Nephron progenitor cell (in vitro differentiated cells): ENCODE measurements around the gene HDDC2.

ENCODE experiments used
- DNase-seq: peaks from one replicate; pipeline ENCODE4 v3.0.0; 2021
- H3K27ac Mint-ChIP-seq: 2 replicates; pipeline ENCODE4 v1.8.0; 2021; ENCODE audit warnings: mild to moderate bottlenecking, moderate library complexity, mixed read lengths
- H3K27me3 Mint-ChIP-seq: 2 replicates; pipeline ENCODE4 v1.8.0; 2021; ENCODE audit warnings: mild to moderate bottlenecking, low read depth, mixed read lengths; ENCODE audit not compliant: poor library complexity
- H3K36me3 Mint-ChIP-seq: 2 replicates; pipeline ENCODE4 v1.8.0; 2021; ENCODE audit warnings: low read depth, mixed read lengths
- H3K4me1 Mint-ChIP-seq: 2 replicates; pipeline ENCODE4 v1.8.0; 2021; ENCODE audit warnings: mixed read lengths
- H3K4me3 Mint-ChIP-seq: 2 replicates; pipeline ENCODE4 v1.8.0; 2021; ENCODE audit warnings: mild to moderate bottlenecking, moderate library complexity, mixed read lengths
- H3K9me3 Mint-ChIP-seq: 2 replicates; pipeline ENCODE4 v1.8.0; 2021; ENCODE audit warnings: mild to moderate bottlenecking, moderate library complexity, mixed read lengths
- CTCF ChIP-seq: fragments of 200-600 bp; sonication (generic); IDR thresholded peaks from 2 replicates; pipeline ENCODE4 v1.5.0; 2021; ENCODE audit warnings: antibody characterized with exemption

HDDC2 gene

GRCh38 chr6:125255201-125255600, 46.6 kb downstream of the HDDC2 start:
- TF ChIP-seq CTCF = no peak
- Mint-ChIP-seq H3K4me3 (no peak overlapping the region), H3K27ac (no peak overlapping the region), H3K4me1 (peaks cover 11% of the 10 kb centered on the region), H3K27me3 (peaks cover 4% of the 10 kb centered on the region), H3K36me3 (no peaks in the 10 kb centered on the region), H3K9me3 (no peaks in the 10 kb centered on the region)
- no peak for DNase-seq

GRCh38 chr6:125254321-125254720, 47.4 kb downstream of the HDDC2 start:
- Mint-ChIP-seq H3K36me3 (no peaks in the 10 kb centered on the region), H3K4me3 (no peak overlapping the region), H3K27me3 (peaks cover 4% of the 10 kb centered on the region), H3K4me1 (peaks cover 11% of the 10 kb centered on the region), H3K27ac (no peak overlapping the region), H3K9me3 (no peaks in the 10 kb centered on the region)
- DNase-seq = no peak
- TF ChIP-seq CTCF = no peak

GRCh38 chr6:125253881-125254280, 47.9 kb downstream of the HDDC2 start:
- peaks cover 4% of the 10 kb centered on the region for H3K27me3 Mint-ChIP-seq
- no peak overlapping the region for H3K27ac Mint-ChIP-seq
- H3K4me3 Mint-ChIP-seq = no peak overlapping the region
- H3K4me1 Mint-ChIP-seq = peaks cover 11% of the 10 kb centered on the region
- H3K9me3 Mint-ChIP-seq = no peaks in the 10 kb centered on the region
- no peaks in the 10 kb centered on the region for H3K36me3 Mint-ChIP-seq
- TF ChIP-seq CTCF = no peak
- no peak for DNase-seq

- peaks cover 3% of the 10 kb centered on the region for H3K36me3 Mint-ChIP-seq
- H3K27me3 Mint-ChIP-seq = peaks cover 4% of the 10 kb centered on the region
Measured at GRCh38 chr6:125252891-125253290, 48.9 kb downstream of the HDDC2 start.

GRCh38 chr6:125251516-125252220, 50.1 kb downstream of the HDDC2 start:
- Mint-ChIP-seq H3K4me3 (no peak overlapping the region), H3K27me3 (peaks cover 4% of the 10 kb centered on the region), H3K9me3 (no peaks in the 10 kb centered on the region), H3K27ac (peak overlapping the region; percentile 0), H3K4me1 (peaks cover 11% of the 10 kb centered on the region), H3K36me3 (peaks cover 4% of the 10 kb centered on the region)
- DNase-seq = peak; percentile 27
- no peak for TF ChIP-seq CTCF

More at GRCh38 chr6:125252891-125253290, 48.9 kb downstream of the HDDC2 start:
- H3K9me3 Mint-ChIP-seq = no peaks in the 10 kb centered on the region
- TF ChIP-seq CTCF = no peak
- H3K27ac Mint-ChIP-seq = no peak overlapping the region
- H3K4me1 Mint-ChIP-seq = peaks cover 11% of the 10 kb centered on the region
- no peak overlapping the region for H3K4me3 Mint-ChIP-seq
- DNase-seq = no peak

GRCh38 chr6:125250511-125250910, 51.3 kb downstream of the HDDC2 start:
- Mint-ChIP-seq H3K4me1 (peaks cover 11% of the 10 kb centered on the region), H3K36me3 (peaks cover 4% of the 10 kb centered on the region)

More at GRCh38 chr6:125250511-125250910, 51.3 kb downstream of the HDDC2 start:
- peaks cover 4% of the 10 kb centered on the region for H3K27me3 Mint-ChIP-seq
- no peak for TF ChIP-seq CTCF
- H3K27ac Mint-ChIP-seq = no peak overlapping the region
- H3K4me3 Mint-ChIP-seq = no peak overlapping the region
- H3K9me3 Mint-ChIP-seq = no peaks in the 10 kb centered on the region
- DNase-seq = no peak
